ENCODE results near the gene FAM177B.

FAM177B gene

DNA sequence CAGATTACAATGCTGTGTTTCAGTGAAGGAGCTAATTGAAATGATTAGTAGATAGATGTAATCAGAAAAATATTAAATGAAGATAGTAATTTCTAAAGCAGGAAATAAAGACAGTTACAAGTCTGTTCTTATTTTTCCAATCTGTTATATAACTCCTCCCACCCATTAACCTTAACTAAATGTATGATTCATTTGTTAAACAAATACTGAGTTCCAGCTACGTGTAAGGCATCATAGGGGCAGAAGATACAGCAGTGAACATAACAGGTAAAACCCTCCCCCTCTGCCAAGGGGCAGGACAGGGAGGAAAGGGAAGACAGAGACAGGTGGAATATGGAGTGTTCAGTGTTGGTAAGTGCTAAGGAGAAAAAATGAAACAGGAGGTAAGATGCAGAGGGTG is at the start of gene FAM177B:
Gene FAM177B, plus strand, starts transcription at position 231 of the 400 bp plus-strand sequence. CDS start 9,344 bp downstream, outside the sequence.
- DNase-seq (ENCODE audit: low read depth in 2 of 2): no peak

DNA sequence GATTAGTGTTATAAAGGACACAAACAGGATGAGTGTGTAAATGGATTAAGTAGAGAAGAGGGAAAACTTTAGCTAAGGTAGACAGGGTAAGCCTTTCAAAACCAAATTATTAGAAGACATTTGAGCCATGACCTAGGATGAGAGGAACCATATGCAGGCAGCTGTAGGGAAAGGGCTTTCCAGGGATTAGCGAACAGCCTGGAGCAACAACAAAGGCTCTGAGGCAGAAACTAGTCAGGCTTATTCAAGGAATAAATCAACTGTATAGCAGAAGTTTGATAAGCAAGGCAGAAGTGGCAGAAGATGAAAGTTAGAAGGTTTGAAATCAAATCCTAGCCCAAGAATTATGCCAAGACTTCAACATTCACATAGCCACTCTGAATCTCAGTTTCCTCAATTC is 46.0 kb upstream of the FAM177B start:
- no peak for DNase-seq (ENCODE audit: low read depth in 2 of 2)

GRCh38 chr1:222694927-222695326 is 42.1 kb upstream of the FAM177B start:
- DNase-seq (ENCODE audit: low read depth in 2 of 2): no peak

DNA sequence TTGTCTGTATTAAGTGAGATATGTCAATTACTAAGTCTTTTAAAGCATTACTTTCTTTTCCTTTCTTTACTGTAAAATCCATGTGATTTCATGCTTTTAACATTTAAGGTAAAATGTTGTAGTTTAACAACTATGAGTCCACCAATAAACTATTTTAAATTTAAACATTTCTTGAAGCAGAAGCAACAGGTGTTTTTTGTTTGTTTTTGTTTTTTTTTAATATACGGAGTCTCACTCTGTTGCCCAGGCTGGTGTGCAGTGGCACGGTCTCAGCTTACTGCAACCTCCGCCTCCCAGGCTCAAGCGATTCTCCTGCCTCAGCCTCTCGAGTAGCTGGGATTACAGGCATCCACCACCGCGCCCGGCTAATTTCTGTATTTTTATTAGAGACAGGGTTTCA is 40.3 kb upstream of the FAM177B start:
- no peak for DNase-seq (ENCODE audit: low read depth in 2 of 2)

DNA sequence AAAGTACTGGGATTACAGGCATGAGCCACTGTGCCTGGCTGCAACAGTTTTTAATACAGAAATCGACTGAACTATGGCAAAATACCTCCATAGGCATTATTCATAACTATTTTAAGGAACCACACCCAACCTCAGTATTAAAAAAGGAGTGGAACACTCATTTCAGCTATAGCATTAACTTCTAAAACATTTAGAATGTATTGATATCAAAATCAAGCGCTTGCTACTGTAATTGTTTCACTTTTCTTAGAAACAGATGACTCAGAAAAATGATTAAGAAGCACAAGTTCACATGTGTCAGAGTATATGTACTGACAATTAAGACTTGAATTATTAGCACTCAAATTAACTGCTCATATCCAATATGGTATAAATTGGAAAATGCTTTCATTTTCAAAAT is 39.8 kb upstream of the FAM177B start:
- DNase-seq (ENCODE audit: low read depth in 2 of 2): no peak

- no peak for DNase-seq (ENCODE audit: low read depth in 2 of 2)
These were observed 39.2 kb upstream of the FAM177B start for GRCh38 chr1:222697826-222698225.

DNA sequence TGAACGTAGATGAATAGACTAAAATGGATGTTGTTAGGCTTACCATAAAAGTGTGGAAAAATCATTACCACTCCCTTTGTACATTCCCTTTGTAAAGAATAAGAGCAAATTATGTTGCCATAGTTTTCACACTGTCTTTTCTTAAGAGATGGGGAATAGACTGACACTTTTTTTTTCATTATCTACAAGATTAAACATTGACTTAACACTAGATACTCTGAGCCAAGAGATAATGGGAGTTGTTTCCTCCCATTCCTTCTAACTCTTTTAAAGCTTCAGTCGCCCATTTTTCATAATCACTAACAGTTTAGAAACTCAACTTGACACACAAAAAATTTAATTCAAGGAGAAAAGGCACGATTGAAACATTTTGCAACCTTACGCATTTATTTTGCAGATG is 34.8 kb upstream of the FAM177B start:
- DNase-seq (ENCODE audit: low read depth in 2 of 2): no peak

DNA sequence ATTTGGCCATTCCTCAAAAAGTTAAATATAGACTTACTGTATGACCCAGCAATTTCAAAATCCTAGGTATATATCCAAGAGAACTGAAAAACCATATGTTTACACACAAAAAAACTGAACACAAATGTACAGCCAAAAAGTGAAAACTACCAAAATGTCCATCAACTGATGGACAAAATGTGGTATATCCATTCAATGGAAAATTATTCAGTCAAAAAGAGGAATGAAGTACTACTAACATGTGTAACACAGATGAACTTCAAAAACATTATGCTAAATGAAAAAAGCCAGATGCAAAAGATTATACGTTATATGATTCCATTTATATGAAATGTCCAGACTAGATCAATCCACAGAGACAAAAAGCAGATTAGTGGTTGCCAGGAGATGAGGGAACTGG is 32.7 kb upstream of the FAM177B start:
- no peak for DNase-seq (ENCODE audit: low read depth in 2 of 2)

- DNase-seq (ENCODE audit: low read depth in 2 of 2): no peak
These were observed 30.2 kb upstream of the FAM177B start for GRCh38 chr1:222706815-222707214.

GRCh38 chr1:222709700-222710153 is 27.3 kb upstream of the FAM177B start:
- no peak for DNase-seq (ENCODE audit: low read depth in 2 of 2)

DNA sequence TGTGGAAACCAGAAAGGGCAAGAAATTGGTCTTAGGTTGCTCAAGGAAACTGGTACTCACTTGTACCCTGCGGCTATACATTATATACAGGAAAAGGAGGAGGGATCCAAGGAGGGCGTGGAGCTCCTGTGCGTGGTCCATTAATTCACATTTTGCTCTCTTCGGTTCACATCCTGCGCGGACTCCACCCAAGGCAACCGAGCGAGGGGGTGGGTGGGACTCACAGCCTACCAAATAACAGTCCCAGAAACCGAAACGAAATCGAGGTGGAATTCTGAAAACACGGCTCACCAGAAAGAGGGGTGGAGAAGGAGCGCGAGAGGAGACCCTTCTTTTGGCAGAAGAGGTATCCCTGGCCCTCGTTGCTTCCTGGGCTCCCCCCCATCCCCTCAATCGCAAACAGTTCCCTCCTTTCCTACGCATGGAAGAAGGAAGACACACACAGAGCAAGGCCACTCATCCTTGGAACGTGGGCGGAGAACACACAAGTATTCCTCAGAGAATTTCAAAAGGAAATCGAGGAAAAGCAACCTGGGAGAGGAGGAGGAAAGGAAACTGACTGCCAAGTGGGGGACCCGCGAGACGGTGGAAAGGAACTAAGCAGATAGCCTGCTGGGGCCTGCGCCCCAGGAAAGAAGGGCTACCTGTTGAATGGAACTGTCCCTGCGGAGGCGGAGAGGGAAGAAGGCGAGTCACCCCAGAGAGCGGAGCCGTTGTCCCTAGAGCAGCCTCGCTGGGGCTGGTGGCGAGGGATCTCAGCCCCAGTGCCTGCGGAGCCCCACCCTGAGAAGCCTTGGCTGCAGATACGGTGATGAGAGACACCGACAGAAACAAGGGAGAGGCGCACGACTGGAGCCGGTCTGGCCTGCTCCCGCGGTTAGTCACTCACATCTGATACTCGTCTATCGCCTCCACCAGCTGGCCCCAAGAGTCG is 25.4 kb upstream of the FAM177B start:
- DNase-seq (ENCODE audit: low read depth in 2 of 2): peak; percentile 38 to 54

DNA sequence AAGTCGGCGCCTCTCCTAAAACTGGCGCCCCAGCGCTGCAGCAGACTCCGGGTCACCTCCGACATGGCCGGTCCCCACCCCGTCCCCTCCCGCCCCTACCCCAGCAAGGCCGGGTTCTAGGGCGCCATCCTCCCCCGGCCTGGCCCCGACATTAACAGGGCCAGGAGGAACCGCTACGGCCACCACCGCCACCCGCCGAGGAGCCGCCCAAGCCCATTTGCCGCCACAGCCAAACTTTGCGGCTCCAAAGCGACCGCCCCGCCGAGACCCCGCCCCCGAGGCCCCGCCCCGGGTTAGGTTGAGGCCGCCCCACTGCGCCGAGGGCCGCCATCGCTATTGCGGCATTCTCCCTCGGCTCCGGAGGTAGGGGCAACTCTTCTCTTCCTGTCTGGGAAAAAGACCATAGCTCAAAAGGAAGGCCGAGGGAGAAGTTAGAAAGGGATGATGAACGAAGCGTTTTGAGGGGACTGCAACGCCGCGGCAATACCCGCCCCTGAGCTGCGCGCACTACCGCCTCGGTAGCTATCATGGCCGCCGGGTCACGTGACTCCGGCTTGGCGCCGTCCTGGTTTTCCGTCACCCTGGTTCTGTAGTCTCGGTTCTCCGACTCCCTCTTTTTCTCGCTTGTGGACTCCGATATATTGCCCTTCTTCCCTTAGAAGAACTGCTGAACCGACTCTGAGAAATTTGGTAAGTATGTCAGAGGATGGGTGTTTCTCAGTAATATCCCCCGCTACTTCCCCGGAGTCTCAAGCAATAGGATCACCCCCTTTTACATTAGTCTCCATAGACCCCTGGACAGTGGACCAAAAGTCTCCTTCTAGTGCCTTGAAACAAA is 24.5 kb upstream of the FAM177B start, which contains the start of the genes AIDA and BROX:
Gene AIDA, minus strand, starts transcription at position 239 of the 838 bp plus-strand sequence. Its CDS starts 174 bp downstream, at position 65.
Gene BROX, plus strand, starts transcription at position 312 of the 838 bp plus-strand sequence. CDS start 3,136 bp downstream, outside the sequence.
- DNase-seq (ENCODE audit: low read depth in 2 of 2): peak; percentile 89 to 97

DNA sequence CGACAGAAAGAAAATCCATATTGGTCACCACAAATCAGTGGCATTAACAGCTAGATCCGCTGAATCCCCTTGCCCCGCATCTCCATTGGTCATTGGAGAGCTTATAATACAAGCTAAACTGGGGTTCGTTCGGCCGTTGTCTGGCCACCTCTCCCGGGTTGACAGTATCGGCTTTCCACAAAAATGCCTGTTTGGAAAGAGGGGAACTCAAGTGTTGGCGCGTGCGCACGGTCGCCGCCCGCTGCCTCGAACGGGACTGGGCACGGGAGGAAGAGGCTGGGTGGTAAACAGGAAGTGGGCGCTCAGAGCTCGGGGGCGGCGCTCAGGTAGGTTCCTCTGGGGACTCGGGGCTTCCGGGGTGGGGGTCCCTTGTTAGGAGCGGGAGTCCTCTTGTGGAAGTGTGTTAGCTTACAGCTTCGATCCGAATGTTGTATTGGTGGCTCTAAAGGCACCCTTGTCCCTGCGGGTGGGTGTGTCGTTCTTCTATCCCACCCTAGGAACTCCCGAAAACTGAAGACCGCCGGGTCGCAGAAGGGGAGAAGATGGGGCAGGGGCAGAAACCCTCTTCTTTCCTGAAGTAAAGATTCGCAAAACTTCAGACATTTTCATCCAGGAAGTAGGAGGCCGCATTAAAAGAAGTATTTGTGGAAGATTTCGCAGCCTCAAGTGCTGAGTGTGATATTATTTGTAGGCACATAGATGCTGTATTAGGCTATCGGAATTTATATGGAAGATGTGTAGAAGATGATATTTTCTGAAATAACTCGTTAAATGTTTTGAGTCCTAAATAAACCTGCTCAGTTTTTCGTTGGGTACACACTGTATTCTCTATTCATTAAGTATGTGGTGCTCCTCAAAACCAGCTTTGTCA is 23.7 kb upstream of the FAM177B start:
- peak; percentile 79 for DNase-seq (ENCODE audit: low read depth in 2 of 2)

- DNase-seq (ENCODE audit: low read depth in 2 of 2): no peak
These were observed 20.6 kb upstream of the FAM177B start for GRCh38 chr1:222716393-222716792.

GRCh38 chr1:222728746-222729145 is 8.3 kb upstream of the FAM177B start:
- DNase-seq (ENCODE audit: low read depth in 2 of 2): no peak

- no peak for DNase-seq (ENCODE audit: low read depth in 2 of 2)
These were observed 6.1 kb upstream of the FAM177B start for GRCh38 chr1:222730866-222731265.

GRCh38 chr1:222732216-222733159 is 4.5 kb upstream of the FAM177B start:
- no peak for DNase-seq (ENCODE audit: low read depth in 2 of 2)

GRCh38 chr1:222734740-222735139 is 2.3 kb upstream of the FAM177B start:
- no peak for DNase-seq (ENCODE audit: low read depth in 2 of 2)

DNA sequence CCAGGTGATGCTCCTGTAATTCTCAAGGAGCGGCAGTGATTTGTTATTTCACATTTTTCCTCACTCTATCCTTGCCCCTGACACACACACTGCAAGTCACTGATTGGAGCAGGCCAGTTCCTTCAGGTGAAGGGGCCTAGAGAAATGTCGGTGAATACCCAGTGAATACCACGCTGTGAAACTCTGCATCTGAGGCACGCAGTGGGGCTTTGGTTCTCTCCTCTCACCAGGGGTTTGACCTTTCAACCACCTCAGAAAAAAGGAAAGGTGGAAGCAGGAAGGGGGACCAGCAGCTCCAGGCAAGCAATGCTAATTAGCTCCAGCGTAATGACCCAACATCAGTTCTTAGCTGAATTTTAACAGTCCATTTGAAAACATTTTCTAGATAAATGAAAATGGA is 532 bp upstream of the FAM177B start:
- no peak for DNase-seq (ENCODE audit: low read depth in 2 of 2)

GRCh38 chr1:222739465-222739864 is 2.5 kb downstream of the FAM177B start:
- DNase-seq (ENCODE audit: low read depth in 2 of 2): no peak

All from stimulated activated CD4-positive, alpha-beta T cell treated with anti-CD3 and anti-CD28 coated beads, Interleukin-12 subunit alpha, Interleukin-12 subunit beta, amount 100 ng/mL, for 24 hours (primary cell).